Upper lobe of right lung (tissue), 1 donor: ENCODE measurements around the gene FAM120B. TPM values are rescaled to one million over a fixed set of nuclear protein-coding genes. Genes with fewer than 3 reads are reported as not detected.

ENCODE experiments used
- ATAC-seq: fragments of 200-7000 bp; cut with Tn5 transposase; one replicate; pipeline ENCODE4 v1.9.1; 2020; ENCODE audit warnings: mild to moderate bottlenecking, moderate library complexity
- DNase-seq: peaks from one replicate; pipeline ENCODE4 v3.0.0-alpha.2; 2020
- H3K27ac ChIP-seq: fragments of 200-600 bp; one replicate; pipeline ENCODE4 v1.8.0; 2022
- H3K27me3 ChIP-seq: fragments of 200-600 bp; one replicate; pipeline ENCODE4 v1.8.0; 2022; ENCODE audit warnings: mild to moderate bottlenecking
- H3K36me3 ChIP-seq: fragments of 200-600 bp; one replicate; pipeline ENCODE4 v1.8.0; 2022
- H3K4me1 ChIP-seq: fragments of 200-600 bp; one replicate; pipeline ENCODE4 v1.8.0; 2022
- H3K4me3 ChIP-seq: fragments of 200-600 bp; one replicate; pipeline ENCODE4 v1.8.0; 2022; ENCODE audit warnings: mild to moderate bottlenecking
- H3K9me3 ChIP-seq: fragments of 200-600 bp; one replicate; pipeline ENCODE4 v1.8.0; 2022
- intact Hi-C: fragments of 100-400 bp; cut with DNase I; formaldehyde crosslinking; loops from one replicate; pipeline ENCODE4 v1.11.0; 2022
- total RNA-seq: library from RNA; stranded (reverse); fragmentation: NEBNext Ultra II Directional; extraction: Animal tissue kit (Norgen Biotek cat#: 25700); gene quantifications from one replicate; pipeline ENCODE4 v1.2.1, GENCODE V29; 2021
- TF ChIP-seq, protein P1 (sequence below): fragments of 200-600 bp; IDR thresholded peaks from one replicate; pipeline ENCODE4 v1.8.0; 2022; ENCODE audit warnings: antibody characterized with exemption
- donor health status: DM: no; HTN: yes; CAD: no; lungs with severe emphysema.

Gene FAM120B
- total RNA-seq, 1 donor from 2014 or later: 26.1 TPM

DNA sequence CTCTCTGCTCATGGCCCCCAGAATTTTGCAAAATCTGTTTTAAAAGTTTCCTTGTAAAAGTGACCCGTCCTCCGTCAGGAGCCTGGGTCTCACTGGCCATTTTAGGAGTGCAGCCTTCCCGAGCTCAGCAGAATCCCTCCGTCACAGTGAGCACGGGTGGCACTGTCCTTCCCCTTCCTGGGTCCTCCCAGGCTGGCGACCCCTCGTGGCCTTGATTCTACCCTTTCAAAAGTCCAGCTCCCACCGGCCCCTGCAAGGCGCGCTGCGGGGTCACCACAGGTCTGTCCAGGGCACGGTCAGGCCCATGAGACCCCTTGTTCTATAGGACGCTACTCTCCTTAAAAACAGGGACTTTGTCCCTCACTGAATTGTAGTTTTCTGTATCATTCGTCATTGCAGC is 133.9 kb downstream of the FAM120B start:
- Histone ChIP-seq H3K27ac (no peak overlapping the region), H3K36me3 (no peaks in the 10 kb centered on the region), H3K27me3 (no peaks in the 10 kb centered on the region), H3K4me1 (peaks cover 6% of the 10 kb centered on the region), H3K4me3 (no peak overlapping the region), H3K9me3 (no peaks in the 10 kb centered on the region)
- ATAC-seq (no peak), DNase-seq (peak; percentile 47)
- intact Hi-C loops: no loop called here
- TF ChIP-seq, protein P1, sequence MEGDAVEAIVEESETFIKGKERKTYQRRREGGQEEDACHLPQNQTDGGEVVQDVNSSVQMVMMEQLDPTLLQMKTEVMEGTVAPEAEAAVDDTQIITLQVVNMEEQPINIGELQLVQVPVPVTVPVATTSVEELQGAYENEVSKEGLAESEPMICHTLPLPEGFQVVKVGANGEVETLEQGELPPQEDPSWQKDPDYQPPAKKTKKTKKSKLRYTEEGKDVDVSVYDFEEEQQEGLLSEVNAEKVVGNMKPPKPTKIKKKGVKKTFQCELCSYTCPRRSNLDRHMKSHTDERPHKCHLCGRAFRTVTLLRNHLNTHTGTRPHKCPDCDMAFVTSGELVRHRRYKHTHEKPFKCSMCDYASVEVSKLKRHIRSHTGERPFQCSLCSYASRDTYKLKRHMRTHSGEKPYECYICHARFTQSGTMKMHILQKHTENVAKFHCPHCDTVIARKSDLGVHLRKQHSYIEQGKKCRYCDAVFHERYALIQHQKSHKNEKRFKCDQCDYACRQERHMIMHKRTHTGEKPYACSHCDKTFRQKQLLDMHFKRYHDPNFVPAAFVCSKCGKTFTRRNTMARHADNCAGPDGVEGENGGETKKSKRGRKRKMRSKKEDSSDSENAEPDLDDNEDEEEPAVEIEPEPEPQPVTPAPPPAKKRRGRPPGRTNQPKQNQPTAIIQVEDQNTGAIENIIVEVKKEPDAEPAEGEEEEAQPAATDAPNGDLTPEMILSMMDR: no peak

DNA sequence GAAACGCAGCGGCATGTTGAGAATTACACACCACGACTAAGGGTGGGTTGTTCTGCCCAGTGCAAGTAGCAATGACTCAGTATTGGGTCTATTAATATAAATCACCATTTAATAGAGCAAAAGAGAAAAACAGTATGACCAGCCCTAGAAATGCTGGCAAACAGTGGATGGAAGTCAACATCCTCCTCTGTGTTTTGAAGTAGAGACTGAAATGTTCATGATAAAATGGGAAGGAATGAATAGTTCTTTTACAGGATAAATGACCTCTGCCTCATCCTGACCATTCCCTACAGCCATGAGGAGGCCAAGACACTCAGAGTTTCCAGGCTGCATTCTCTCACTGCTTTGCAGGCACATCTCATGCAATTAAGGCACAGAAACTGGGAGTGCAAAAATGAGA is 134.8 kb downstream of the FAM120B start:
- Histone ChIP-seq H3K9me3 (no peaks in the 10 kb centered on the region), H3K4me3 (no peak overlapping the region), H3K27ac (no peak overlapping the region), H3K27me3 (no peaks in the 10 kb centered on the region), H3K4me1 (peaks cover 6% of the 10 kb centered on the region), H3K36me3 (no peaks in the 10 kb centered on the region)
- intact Hi-C loops: no loop called here
- TF ChIP-seq, protein P1: no peak
- DNase-seq (no peak), ATAC-seq (no peak)

DNA sequence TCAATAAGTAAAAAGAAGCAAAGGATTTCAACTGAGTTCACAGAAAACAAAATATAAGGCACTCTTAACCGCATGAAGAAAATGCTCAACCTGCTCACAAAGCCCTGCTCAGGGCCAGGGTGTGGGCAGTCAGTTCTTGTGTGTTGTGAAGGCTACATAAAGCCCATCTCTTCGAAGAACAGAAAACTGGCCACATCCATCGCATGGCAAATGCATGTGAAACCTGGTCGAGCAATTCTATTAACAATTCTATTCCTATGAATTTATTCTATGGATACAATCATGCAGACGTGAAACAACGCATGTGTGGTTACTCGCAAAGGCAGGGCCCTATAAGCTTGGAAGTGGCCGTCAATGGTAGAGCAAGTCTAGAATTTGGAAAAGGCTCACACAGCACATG is 136.0 kb downstream of the FAM120B start:
- TF ChIP-seq, protein P1: no peak
- Histone ChIP-seq H3K27ac (no peak overlapping the region), H3K36me3 (no peaks in the 10 kb centered on the region), H3K27me3 (no peaks in the 10 kb centered on the region), H3K4me1 (peaks cover 6% of the 10 kb centered on the region), H3K9me3 (no peaks in the 10 kb centered on the region), H3K4me3 (no peak overlapping the region)
- no peak for DNase-seq
- intact Hi-C loops: no loop called here
- ATAC-seq: no peak

DNA sequence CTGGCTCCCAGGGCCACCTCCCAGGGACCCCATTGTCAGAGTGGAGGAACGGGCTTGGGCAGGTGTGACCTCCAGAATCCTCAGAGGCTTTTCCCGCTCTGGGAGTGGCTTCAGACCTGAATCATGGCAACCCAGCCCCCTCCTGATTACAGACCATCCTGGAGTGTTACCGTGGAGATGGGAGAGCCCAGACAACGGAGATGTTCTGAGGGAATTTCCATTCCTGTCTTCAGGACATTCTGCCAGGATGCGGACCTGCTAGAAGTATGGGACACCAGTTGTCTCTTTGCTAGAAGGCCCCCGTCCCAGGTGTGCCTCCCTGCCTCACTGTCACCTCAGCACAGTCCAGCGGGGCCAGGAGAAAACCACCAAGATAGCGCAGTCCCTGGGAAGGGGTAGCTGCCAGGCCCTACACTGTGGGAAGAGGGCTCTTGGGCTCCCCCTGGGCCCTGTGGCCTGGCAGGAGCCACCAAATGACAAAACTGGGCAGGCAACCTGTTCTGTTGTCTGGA is 136.6 kb downstream of the FAM120B start:
- DNase-seq (peak; percentile 52), ATAC-seq (no peak)
- intact Hi-C loops: no loop called here
- no peak overlapping the region for H3K27ac ChIP-seq
- no peaks in the 10 kb centered on the region for H3K36me3 ChIP-seq
- no peaks in the 10 kb centered on the region for H3K9me3 ChIP-seq
- no peak overlapping the region for H3K4me3 ChIP-seq
- TF ChIP-seq, protein P1: no peak
- no peaks in the 10 kb centered on the region for H3K27me3 ChIP-seq
- peaks cover 2% of the 10 kb centered on the region for H3K4me1 ChIP-seq

DNA sequence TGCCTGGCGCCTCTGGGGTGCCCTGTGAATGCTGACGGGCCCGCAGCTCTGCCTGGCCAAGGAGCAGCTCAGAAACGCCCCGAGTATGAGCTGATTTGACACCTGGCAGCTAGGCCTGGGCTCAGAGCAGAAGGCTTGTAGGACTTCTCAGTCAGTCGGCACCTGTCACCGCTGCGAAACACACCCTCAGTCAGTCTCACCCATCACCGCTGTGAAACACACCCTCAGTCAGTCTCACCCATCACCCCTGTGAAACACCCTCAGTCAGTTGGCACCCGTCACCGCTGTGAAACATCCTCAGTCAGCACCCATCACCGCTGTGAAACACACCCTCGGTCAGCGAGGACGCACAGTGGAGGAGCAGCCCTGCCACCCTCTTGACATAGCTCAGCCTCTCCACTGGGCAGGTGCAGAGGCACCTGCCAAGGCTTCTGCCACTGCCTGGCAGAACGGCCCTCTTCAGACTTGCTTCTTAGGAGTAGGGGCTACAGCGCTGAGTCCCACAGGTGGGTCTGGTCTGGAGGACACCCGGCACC is 137.6 kb downstream of the FAM120B start:
- Histone ChIP-seq H3K27me3 (no peaks in the 10 kb centered on the region), H3K4me3 (no peak overlapping the region), H3K9me3 (no peaks in the 10 kb centered on the region), H3K36me3 (no peaks in the 10 kb centered on the region), H3K27ac (no peak overlapping the region), H3K4me1 (no peaks in the 10 kb centered on the region)
- TF ChIP-seq, protein P1: no peak
- peak; percentile 68 for DNase-seq
- intact Hi-C loops: no loop called here
- peak; percentile 62 for ATAC-seq

DNA sequence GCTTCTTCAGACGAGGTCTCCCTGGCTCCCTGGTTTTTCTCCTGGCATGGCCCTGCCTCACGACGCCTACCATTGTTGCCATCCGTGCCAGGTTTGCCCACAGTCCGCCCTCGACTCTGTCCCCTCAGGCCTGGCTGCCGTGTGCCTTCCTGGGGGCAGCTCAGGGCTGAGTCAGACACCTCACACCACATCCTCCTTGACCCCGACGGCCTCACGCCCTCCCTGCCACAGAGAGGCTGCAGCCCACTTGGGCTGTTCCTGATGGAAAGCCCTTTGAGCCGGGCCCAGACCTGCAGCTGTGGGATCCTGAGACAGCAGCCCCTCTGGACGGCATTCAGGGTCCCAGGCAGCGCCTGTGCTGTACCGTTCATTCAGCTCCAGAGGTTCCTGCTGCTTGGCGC is 138.3 kb downstream of the FAM120B start:
- H3K36me3 ChIP-seq: no peaks in the 10 kb centered on the region
- ATAC-seq (no peak), DNase-seq (no peak)
- no peak overlapping the region for H3K4me3 ChIP-seq
- H3K9me3 ChIP-seq: no peaks in the 10 kb centered on the region
- no peaks in the 10 kb centered on the region for H3K4me1 ChIP-seq
- intact Hi-C loops: no loop called here
- H3K27ac ChIP-seq: no peak overlapping the region
- no peaks in the 10 kb centered on the region for H3K27me3 ChIP-seq
- TF ChIP-seq, protein P1: no peak
